HepG2 (cell line): ENCODE results near the gene CIT. TPM values are rescaled to one million over a fixed set of nuclear protein-coding genes. Genes with fewer than 3 reads are reported as not detected.

Source experiments
- ATAC-seq: fragments of 200-7000 bp; cut with Tn5 transposase; 3 replicates; pipeline ENCODE4 v1.9.1; 2020; ENCODE audit warnings: mild to moderate bottlenecking, moderate library complexity
- BruUV-seq: library from RNA; stranded (reverse); fragments of 400-500 nt; replicated peaks from 2 replicates; lab custom pipeline; 2021; lab: Mats Ljungman, UMichigan
- CTCF ChIA-PET: fragments of 300-600 bp; formaldehyde crosslinking; extraction: SDS; loops from one replicate; lab custom pipeline; 2021; ENCODE audit warnings: low total read pairs, inconsistent platforms, low intra/inter-chr PET ratio; lab: Yijun Ruan, JAX
- POLR2A ChIA-PET: fragments of 350-600 bp; sonication (Branson Sonifier 250); formaldehyde crosslinking; loops from one replicate; lab custom pipeline; 2020; ENCODE audit warnings: antibody characterized with exemption, inconsistent platforms; lab: Yijun Ruan, JAX
- DNase-seq: peaks from one replicate; pipeline ENCODE4 v3.0.0-alpha.2; 2015; ENCODE audit warnings: low spot score
- FAIRE-seq: peaks from 3 replicates; lab custom pipeline; 2011; peaks lifted over from hg19 to GRCh38; lab: Jason Lieb, UNC
- H2AFZ ChIP-seq: one replicate; pipeline ENCODE4 v1.6.1; 2011; ENCODE audit warnings: low read length, inconsistent platforms
- H3K27ac ChIP-seq: fragments of 300-600 bp; 3 replicates; pipeline ENCODE4 v1.8.0; 2011; ENCODE audit warnings: mixed run types, mild to moderate bottlenecking, mixed read lengths, low read length, inconsistent platforms; ENCODE audit not compliant: insufficient read depth; ENCODE audit errors: extremely low read length
- H3K27me3 ChIP-seq, 2 experiments: fragments of 200-600 bp in 1 of 2; 2 replicates in 1 of 2; 3 replicates in 1 of 2; pipeline versions ENCODE4 v1.6.0 to v1.8.0; 2011; ENCODE audit warnings: low read length in 2 of 2, mild to moderate bottlenecking in 2 of 2, moderate library complexity in 2 of 2, inconsistent platforms in 1 of 2; ENCODE audit not compliant: insufficient read depth in 2 of 2, control insufficient read depth in 1 of 2
- H3K36me3 ChIP-seq, 2 experiments: fragments of 200-600 bp in 1 of 2; replicated peaks in 1 of 2; 2 replicates in 1 of 2; 3 replicates in 1 of 2; pipeline versions ENCODE4 v1.5.1 to v1.8.0; 2011; ENCODE audit warnings: low read length in 2 of 2, inconsistent platforms in 1 of 2; ENCODE audit not compliant: insufficient read depth in 2 of 2, control insufficient read depth in 1 of 2
- H3K4me1 ChIP-seq: 2 replicates; pipeline ENCODE4 v1.5.1; 2012; ENCODE audit warnings: low read length, inconsistent platforms; ENCODE audit not compliant: insufficient read depth
- H3K4me2 ChIP-seq: 2 replicates; pipeline ENCODE4 v1.6.0; 2011; ENCODE audit warnings: low read depth, low read length, inconsistent platforms
- H3K4me3 ChIP-seq, 3 experiments: fragments of 200-600 bp in 1 of 3; sonication (generic), shearing (Covaris generic) in 1 of 3; replicated peaks in 1 of 3; 2 replicates each; pipeline ENCODE4 v1.5.1; 2011 to 2016; ENCODE audit warnings: low read length in 3 of 3, inconsistent platforms in 2 of 3, low read depth in 2 of 3, mild to moderate bottlenecking in 2 of 3, control low read depth in 1 of 3, mixed read lengths in 1 of 3; ENCODE audit not compliant: insufficient read depth in 1 of 3
- H3K79me2 ChIP-seq: one replicate; pipeline ENCODE4 v1.6.1; 2011; ENCODE audit warnings: low read length, inconsistent platforms; ENCODE audit not compliant: insufficient read depth
- H3K9ac ChIP-seq: 2 replicates; pipeline ENCODE4 v1.6.0; 2011; ENCODE audit warnings: mild to moderate bottlenecking, low read depth, low read length, inconsistent platforms; ENCODE audit not compliant: insufficient read depth
- H3K9me3 ChIP-seq: 2 replicates; pipeline ENCODE4 v1.5.1; 2012; ENCODE audit warnings: mild to moderate bottlenecking, low read length
- H4K20me1 ChIP-seq: 2 replicates; pipeline ENCODE4 v1.6.0; 2011; ENCODE audit warnings: inconsistent platforms, mild to moderate bottlenecking, low read length, moderate library complexity; ENCODE audit not compliant: insufficient read depth
- CEBPB ChIP-seq: IDR thresholded peaks from 2 replicates; pipeline ENCODE4 v1.6.1; 2011; ENCODE audit warnings: low read depth, low read length, improper control_type of control experiment, borderline replicate concordance
- ZNF354B ChIP-seq: sonication (generic); formaldehyde crosslinking; IDR thresholded peaks from 2 replicates; pipeline ENCODE4 v1.8.0; 2022; ENCODE audit warnings: mild to moderate bottlenecking, missing genetic modification reagents
- ZNF629 ChIP-seq: sonication (generic); formaldehyde crosslinking; conservative IDR thresholded peaks from 2 replicates; pipeline ENCODE4 v1.5.0; 2020; ENCODE audit warnings: missing genetic modification reagents
- ZSCAN22 ChIP-seq: sonication (generic); formaldehyde crosslinking; IDR thresholded peaks from 2 replicates; pipeline ENCODE4 v1.4.0; 2020; ENCODE audit warnings: mild to moderate bottlenecking, missing genetic modification reagents
- WGBS: methylation state at CpG from one replicate; pipeline ENCODE4 v1.1.6; 2017; ENCODE audit warnings: low lambda C conversion rate; 5-methylcytosine and 5-hydroxymethylcytosine counted together
- in situ Hi-C: cut with HindIII; loops from 2 replicates; pipeline ENCODE4 v1.10.0; 2017; ENCODE audit warnings: low pct_unique_long_range_greater_than_20kb; ENCODE audit not compliant: extremely low pct_ligation_motif_present
- intact Hi-C: fragments of 100-400 bp; cut with micrococcal nuclease; formaldehyde crosslinking; loops from one replicate; pipeline ENCODE4 v1.10.0; 2022; ENCODE audit not compliant: unreplicated experiment
- polyA plus RNA-seq, 8 experiments: library from polyadenylated mRNA; depleted of rRNA in 3 of 8; stranded (reverse) in 7 of 8; unstranded in 1 of 8; fragments of >200 nt; fragmentation: Illumina TruSeq in 4 of 8; extraction: Trizol in 4 of 8; gene quantifications; 2 replicates each; pipeline versions ENCODE4 v1.2.1 to v1.2.3, GENCODE V29; 2011 to 2016; ENCODE audit warnings: low read depth in 4 of 8, missing spikeins in 1 of 8, mixed read lengths in 1 of 8; ENCODE audit not compliant: insufficient read depth in 1 of 8
- total RNA-seq, 5 experiments: library from RNA; depleted of rRNA; stranded (reverse); fragments of >200 nt; fragmentation: Illumina TruSeq; extraction: Trizol; gene quantifications; 2 replicates each; pipeline ENCODE4 v1.2.3, GENCODE V29; 2016; ENCODE audit warnings: low read depth in 1 of 5
- TF ChIP-seq, protein P1 (sequence below): sonication (generic); formaldehyde crosslinking; IDR thresholded peaks from 2 replicates; pipeline ENCODE4 v1.5.0; 2020; ENCODE audit warnings: missing genetic modification reagents
- TF ChIP-seq, protein P2 (sequence below): IDR thresholded peaks from 2 replicates; pipeline ENCODE4 v1.6.1; 2016; ENCODE audit warnings: mild to moderate bottlenecking
- TF ChIP-seq, protein P3 (sequence below): IDR thresholded peaks from 2 replicates; pipeline ENCODE4 v1.6.1; 2016; ENCODE audit warnings: low read depth

Gene CIT
- total and polyA plus RNA-seq, 2 of the 13 experiments (the other 11 are each of a cell fraction or from before 2014, with no cell fraction given) = 7.7 to 11.7 TPM

DNA sequence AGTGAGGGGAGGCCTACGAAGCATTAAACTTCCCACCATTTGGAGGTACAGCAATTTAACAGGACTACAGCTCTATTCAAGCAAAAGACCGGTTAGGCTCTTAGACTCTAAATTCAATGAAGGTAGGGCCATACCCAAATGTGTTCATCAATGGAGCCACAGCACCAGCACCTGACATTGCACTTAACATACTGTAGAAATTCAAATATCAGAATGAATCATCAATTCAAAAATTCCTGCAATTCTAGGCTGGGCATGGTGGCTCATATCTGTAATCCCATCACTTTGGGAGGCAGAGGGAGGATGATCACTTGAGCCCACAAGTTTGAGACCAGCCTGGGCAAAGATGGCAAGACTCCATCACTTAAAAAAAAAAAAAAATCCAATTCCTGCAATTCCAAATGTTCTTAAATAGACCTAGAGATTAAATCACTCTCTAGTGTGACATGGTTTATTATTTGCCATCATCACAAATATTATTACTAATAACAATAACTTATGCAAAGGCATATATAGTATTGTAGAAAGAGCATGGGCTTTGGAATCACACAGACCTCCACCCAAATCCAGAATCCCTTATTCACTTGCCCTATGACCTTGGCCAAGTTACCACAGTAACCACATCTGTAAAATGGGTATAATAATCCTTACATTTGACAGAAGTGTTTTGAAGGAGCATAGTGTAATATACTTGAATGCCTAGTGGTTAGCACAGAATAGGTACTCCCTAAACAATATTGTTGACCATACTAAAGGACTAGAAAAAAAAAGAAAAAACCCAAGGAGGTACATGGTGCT is 59.4 kb downstream of the CIT start:
- FAIRE-seq = no peak
- POLR2A ChIA-PET = no interaction called here
- Histone ChIP-seq H3K4me1 (no peaks in the 10 kb centered on the region), H3K36me3 (peaks cover 0 to 10% of the 10 kb centered on the region in 2 experiments; a peak in 2 of 5 replicates), H4K20me1 (no peaks in the 10 kb centered on the region), H3K4me2 (no peak overlapping the region), H3K79me2 (no peaks in the 10 kb centered on the region), H2AFZ (no peak overlapping the region), H3K27me3 (no peaks in the 10 kb centered on the region), H3K27ac (no peak overlapping the region), H3K9me3 (no peaks in the 10 kb centered on the region)
- in situ Hi-C loops = no loop called here
- no TSS peak for BruUV-seq
- DNase-seq = no peak
- 100% methylated on average over 2 of the region's 2 CpGs for WGBS
- intact Hi-C loops = no loop called here
- TF ChIP-seq, protein P1, sequence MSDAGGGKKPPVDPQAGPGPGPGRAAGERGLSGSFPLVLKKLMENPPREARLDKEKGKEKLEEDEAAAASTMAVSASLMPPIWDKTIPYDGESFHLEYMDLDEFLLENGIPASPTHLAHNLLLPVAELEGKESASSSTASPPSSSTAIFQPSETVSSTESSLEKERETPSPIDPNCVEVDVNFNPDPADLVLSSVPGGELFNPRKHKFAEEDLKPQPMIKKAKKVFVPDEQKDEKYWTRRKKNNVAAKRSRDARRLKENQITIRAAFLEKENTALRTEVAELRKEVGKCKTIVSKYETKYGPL = no peak
- peak; percentile 65 for TF ChIP-seq ZNF629 (CRISPR knock-in tag)
- no peak for TF ChIP-seq CEBPB
- no peak for TF ChIP-seq ZNF354B
- TF ChIP-seq, protein P2, sequence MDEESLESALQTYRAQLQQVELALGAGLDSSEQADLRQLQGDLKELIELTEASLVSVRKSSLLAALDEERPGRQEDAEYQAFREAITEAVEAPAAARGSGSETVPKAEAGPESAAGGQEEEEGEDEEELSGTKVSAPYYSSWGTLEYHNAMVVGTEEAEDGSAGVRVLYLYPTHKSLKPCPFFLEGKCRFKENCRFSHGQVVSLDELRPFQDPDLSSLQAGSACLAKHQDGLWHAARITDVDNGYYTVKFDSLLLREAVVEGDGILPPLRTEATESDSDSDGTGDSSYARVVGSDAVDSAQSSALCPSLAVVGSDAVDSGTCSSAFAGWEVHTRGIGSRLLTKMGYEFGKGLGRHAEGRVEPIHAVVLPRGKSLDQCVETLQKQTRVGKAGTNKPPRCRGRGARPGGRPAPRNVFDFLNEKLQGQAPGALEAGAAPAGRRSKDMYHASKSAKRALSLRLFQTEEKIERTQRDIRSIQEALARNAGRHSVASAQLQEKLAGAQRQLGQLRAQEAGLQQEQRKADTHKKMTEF (CRISPR knock-in tag) = no peak
- no peak for TF ChIP-seq ZSCAN22 (CRISPR knock-in tag)
- TF ChIP-seq, protein P3, sequence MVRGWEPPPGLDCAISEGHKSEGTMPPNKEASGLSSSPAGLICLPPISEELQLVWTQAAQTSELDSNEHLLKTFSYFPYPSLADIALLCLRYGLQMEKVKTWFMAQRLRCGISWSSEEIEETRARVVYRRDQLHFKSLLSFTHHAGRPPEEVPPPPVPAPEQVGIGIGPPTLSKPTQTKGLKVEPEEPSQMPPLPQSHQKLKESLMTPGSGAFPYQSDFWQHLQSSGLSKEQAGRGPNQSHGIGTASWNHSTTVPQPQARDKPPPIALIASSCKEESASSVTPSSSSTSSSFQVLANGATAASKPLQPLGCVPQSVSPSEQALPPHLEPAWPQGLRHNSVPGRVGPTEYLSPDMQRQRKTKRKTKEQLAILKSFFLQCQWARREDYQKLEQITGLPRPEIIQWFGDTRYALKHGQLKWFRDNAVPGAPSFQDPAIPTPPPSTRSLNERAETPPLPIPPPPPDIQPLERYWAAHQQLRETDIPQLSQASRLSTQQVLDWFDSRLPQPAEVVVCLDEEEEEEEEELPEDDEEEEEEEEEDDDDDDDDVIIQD (CRISPR knock-in tag) = no peak
- TF ChIP-seq, all 625 proteins: peak for 1
- H3K4me3 ChIP-seq = no peak overlapping the region
- H3K9ac ChIP-seq = no peak overlapping the region
- CTCF ChIA-PET = no interaction called here
- ATAC-seq = no peak
